ENCODE measurements around the gene WDFY4. TPM values are rescaled to one million over a fixed set of nuclear protein-coding genes. Genes with fewer than 3 reads are reported as not detected.

WDFY4 gene
- total and polyA plus RNA-seq, 2 of the 4 experiments (the other 2 are of a cell fraction): not detected

- 100% methylated on average over 2 of the region's 7 CpGs; no CpG with 5 or more reads in 1 of the 2 experiments for WGBS, 2 experiments (ENCODE audit: extremely low coverage in 2 of 2, insufficient read length in 1 of 2)
- ATAC-seq (ENCODE audit: low read depth) (no peak), DNase-seq (no peak)
- no peak overlapping the region for H2AFZ ChIP-seq (replicated peaks; ENCODE audit: low read length, poor library complexity)
- no peak overlapping the region for H3K4me2 ChIP-seq (ENCODE audit: low read depth, low read length)
- no peak overlapping the region for H3K14ac ChIP-seq (replicated peaks; ENCODE audit: low read depth, low read length)
- H2AK9ac ChIP-seq (replicated peaks; ENCODE audit: low read depth, low read length, poor library complexity): no peak overlapping the region
- no peak overlapping the region for H2BK20ac ChIP-seq (ENCODE audit: low read depth, low read length)
- ChIA-PET POLR2A (ENCODE audit: unreplicated experiment) (no interaction called here), CTCF (no interaction called here)
- no TSS peak for BruUV-seq (replicated peaks)
- peaks cover 13% of the 10 kb centered on the region for H3K27me3 ChIP-seq (ENCODE audit: control insufficient read depth, insufficient read depth, low read length)
- no peak overlapping the region for H2BK5ac ChIP-seq (ENCODE audit: low read depth, low read length, poor library complexity, severe bottlenecking)
- in situ Hi-C loops (cut with MboI; ENCODE audit: low sequenced_read_pairs): no loop called here
- no peaks in the 10 kb centered on the region for H3K4me1 ChIP-seq (ENCODE audit: control insufficient read depth, insufficient read depth, low read length)
- H2BK15ac ChIP-seq (ENCODE audit: low read depth, low read length): no peak overlapping the region
- no peaks in the 10 kb centered on the region for H3K36me3 ChIP-seq (ENCODE audit: control insufficient read depth, insufficient read depth, low read length)
- no peak overlapping the region for H3K27ac ChIP-seq (ENCODE audit: insufficient read depth, low read length)
- no peak overlapping the region for H3K23ac ChIP-seq (ENCODE audit: low read depth, low read length)
- H4K91ac ChIP-seq (ENCODE audit: insufficient read depth, low read depth, low read length): no peak overlapping the region
- H3K9me3 ChIP-seq (ENCODE audit: control insufficient read depth, insufficient read depth, low read length): no peaks in the 10 kb centered on the region
- intact Hi-C loops (cut with micrococcal nuclease): no loop called here
- no peak overlapping the region for H2BK120ac ChIP-seq (ENCODE audit: low read depth, low read length)
- dilution Hi-C loops (cut with HindIII; ENCODE audit: low sequenced_read_pairs, unreplicated experiment): no loop called here
- no peak overlapping the region for H4K8ac ChIP-seq (ENCODE audit: low read depth in 2 of 2, low read length in 2 of 2)
- H3K4me3 ChIP-seq (ENCODE audit: insufficient read depth, low read depth, low read length): no peak overlapping the region
- no peaks in the 10 kb centered on the region for H4K20me1 ChIP-seq (ENCODE audit: insufficient read depth, low read length)
- H3K18ac ChIP-seq (ENCODE audit: low read depth, low read length): no peak overlapping the region
- no peak overlapping the region for H2AK5ac ChIP-seq (ENCODE audit: low read depth, low read length)
- H4K5ac ChIP-seq (ENCODE audit: low read depth, low read length): no peak overlapping the region
- TF ChIP-seq RCOR1 (IDR thresholded peaks at IDR 0.05; ENCODE audit: insufficient replicate concordance, low read length): no peak
- TF ChIP-seq RFX5 (IDR thresholded peaks at IDR 0.05; ENCODE audit: low read depth, low read length): no peak
- no peak for TF ChIP-seq NFE2L2 (IDR thresholded peaks at IDR 0.05; ENCODE audit: low read depth, low read length)
- TF ChIP-seq CTCF (conservative IDR thresholded peaks at IDR 0.05; ENCODE audit: low read depth, low read length): no peak
- TF ChIP-seq CHD1 (IDR thresholded peaks at IDR 0.05; ENCODE audit: low read depth, low read length): no peak
- no peak for TF ChIP-seq MAZ (IDR thresholded peaks at IDR 0.05; ENCODE audit: borderline replicate concordance, low read depth, low read length)
- no peak for TF ChIP-seq RAD21 (IDR thresholded peaks at IDR 0.05; ENCODE audit: low read length)
- H3K9ac ChIP-seq (ENCODE audit: low read depth, low read length): no peak overlapping the region
- H3K9me1 ChIP-seq (ENCODE audit: insufficient read depth, low read length): no peaks in the 10 kb centered on the region
- no peak overlapping the region for H3K4ac ChIP-seq (ENCODE audit: low read depth, low read length)
- no peak overlapping the region for H3K56ac ChIP-seq (ENCODE audit: extremely low read depth, insufficient read depth, low read length)
- no peaks in the 10 kb centered on the region for H3K79me1 ChIP-seq (ENCODE audit: low read depth in 1 of 2, low read length in 2 of 2)
These were observed 301.0 kb downstream of the WDFY4 start for GRCh38 chr10:48985621-48986158.

All from IMR-90 (cell line).